T-cell (primary cell): ENCODE data around the gene HIGD1A. TPM values are rescaled to one million over a fixed set of nuclear protein-coding genes. Genes with fewer than 3 reads are reported as not detected.

Experiments used
- ATAC-seq, 4 experiments: fragments of 200-7000 bp in 3 of 4; fragments of 150-1000 bp in 1 of 4; cut with Tn5 transposase; replicated peaks in 1 of 4; 1 replicate in 3 of 4; 2 replicates in 1 of 4; pipeline ENCODE4 v1.10.0; 2021; ENCODE audit warnings: moderate library complexity in 3 of 4, mild to moderate bottlenecking in 2 of 4, moderate number of reproducible peaks in 1 of 4
- CTCF ChIA-PET, 2 donors: fragments of 300-600 bp; sonication (Branson Sonifier 250); formaldehyde crosslinking; loops; one replicate each; lab custom pipeline; 2022; ENCODE audit warnings: antibody characterized with exemption in 2 of 2; lab: Charles Lee
- POLR2A ChIA-PET, 2 donors: fragments of 300-600 bp; sonication (Branson Sonifier 250); formaldehyde crosslinking; loops; one replicate each; lab custom pipeline; 2022; ENCODE audit warnings: antibody characterized with exemption in 2 of 2; lab: Charles Lee
- DNase-seq, 35 experiments: peaks; one replicate each; pipeline versions ENCODE4 v3.0.0 to v3.0.0-alpha.2; 2013 to 2023
- H3K27ac ChIP-seq: one replicate; pipeline ENCODE4 v1.5.1; 2013; ENCODE audit warnings: low read length
- H3K27me3 ChIP-seq, 2 experiments: replicated peaks in 1 of 2; 1 replicate in 1 of 2; 2 replicates in 1 of 2; pipeline versions ENCODE4 v1.6.1 to v1.7.0; 2013; ENCODE audit warnings: low read length in 1 of 2, mixed read lengths in 1 of 2; ENCODE audit not compliant: control insufficient read depth in 2 of 2, insufficient read depth in 2 of 2; ENCODE audit errors: extremely low read depth in 1 of 2
- H3K36me3 ChIP-seq, 2 donors: 1 replicate in 1 of 2; 2 replicates in 1 of 2; pipeline versions ENCODE4 v1.6.1 to v1.7.0; 2013; ENCODE audit warnings: low read length in 1 of 2; ENCODE audit not compliant: control insufficient read depth in 2 of 2, insufficient read depth in 1 of 2; ENCODE audit errors: extremely low read depth in 1 of 2
- H3K4me1 ChIP-seq, 2 experiments: 1 replicate in 1 of 2; 2 replicates in 1 of 2; pipeline versions ENCODE4 v1.6.1 to v1.7.0; 2013; ENCODE audit warnings: low read length in 2 of 2, mixed read lengths in 1 of 2; ENCODE audit not compliant: insufficient read depth in 2 of 2, control insufficient read depth in 1 of 2; ENCODE audit errors: extremely low read depth in 1 of 2
- H3K4me3 ChIP-seq, 2 donors: 1 replicate in 1 of 2; 2 replicates in 1 of 2; pipeline versions ENCODE4 v1.5.1 to v1.7.0; 2013; ENCODE audit warnings: mild to moderate bottlenecking in 2 of 2, low read length in 1 of 2, moderate library complexity in 1 of 2; ENCODE audit not compliant: control insufficient read depth in 1 of 2; ENCODE audit errors: extremely low read depth in 1 of 2
- H3K9me3 ChIP-seq: 2 replicates; pipeline ENCODE4 v1.7.0; 2013
- H3K27ac Mint-ChIP-seq, 2 donors: one replicate each; pipeline ENCODE4 v1.8.0; 2020 to 2021; ENCODE audit warnings: mild to moderate bottlenecking in 2 of 2, mixed read lengths in 2 of 2
- H3K27me3 Mint-ChIP-seq, 2 donors: one replicate each; pipeline ENCODE4 v1.8.0; 2021 to 2022; ENCODE audit warnings: mixed read lengths in 2 of 2
- H3K36me3 Mint-ChIP-seq: one replicate; pipeline ENCODE4 v1.8.0; 2021; ENCODE audit warnings: mixed read lengths
- H3K4me1 Mint-ChIP-seq, 3 donors: one replicate each; pipeline ENCODE4 v1.8.0; 2020 to 2022; ENCODE audit warnings: mixed read lengths in 3 of 3, mild to moderate bottlenecking in 1 of 3
- H3K4me3 Mint-ChIP-seq, 3 donors: one replicate each; pipeline ENCODE4 v1.8.0; 2020 to 2022; ENCODE audit warnings: mild to moderate bottlenecking in 3 of 3, mixed read lengths in 3 of 3, moderate library complexity in 3 of 3
- H3K9me3 Mint-ChIP-seq, 3 donors: one replicate each; pipeline ENCODE4 v1.8.0; 2020 to 2022; ENCODE audit warnings: mixed read lengths in 3 of 3
- WGBS: methylation state at CpG from one replicate; pipeline ENCODE4 v1.1.5; 2013; ENCODE audit warnings: missing lambda C conversion rate; ENCODE audit not compliant: insufficient coverage; 5-methylcytosine and 5-hydroxymethylcytosine counted together
- total RNA-seq, 35 experiments: library from RNA in 6 of 35; stranded (reverse) in 6 of 35; fragments of 120-200 nt in 1 of 35; gene quantifications; one replicate each; pipeline versions ENCODE4 v1.2.1 to v1.2.4 and lab custom pipeline; 2013 to 2026

HIGD1A gene
- total RNA-seq, result 10 to 100 TPM; 17.3 to 27.8 (median 24.3) TPM
- total RNA-seq (2013), result 46.6 TPM
- total RNA-seq (lab: John Stamatoyannopoulos, UW), result 6.7 to 65.5 (median 13.2) reads per million in 29 experiments

DNA sequence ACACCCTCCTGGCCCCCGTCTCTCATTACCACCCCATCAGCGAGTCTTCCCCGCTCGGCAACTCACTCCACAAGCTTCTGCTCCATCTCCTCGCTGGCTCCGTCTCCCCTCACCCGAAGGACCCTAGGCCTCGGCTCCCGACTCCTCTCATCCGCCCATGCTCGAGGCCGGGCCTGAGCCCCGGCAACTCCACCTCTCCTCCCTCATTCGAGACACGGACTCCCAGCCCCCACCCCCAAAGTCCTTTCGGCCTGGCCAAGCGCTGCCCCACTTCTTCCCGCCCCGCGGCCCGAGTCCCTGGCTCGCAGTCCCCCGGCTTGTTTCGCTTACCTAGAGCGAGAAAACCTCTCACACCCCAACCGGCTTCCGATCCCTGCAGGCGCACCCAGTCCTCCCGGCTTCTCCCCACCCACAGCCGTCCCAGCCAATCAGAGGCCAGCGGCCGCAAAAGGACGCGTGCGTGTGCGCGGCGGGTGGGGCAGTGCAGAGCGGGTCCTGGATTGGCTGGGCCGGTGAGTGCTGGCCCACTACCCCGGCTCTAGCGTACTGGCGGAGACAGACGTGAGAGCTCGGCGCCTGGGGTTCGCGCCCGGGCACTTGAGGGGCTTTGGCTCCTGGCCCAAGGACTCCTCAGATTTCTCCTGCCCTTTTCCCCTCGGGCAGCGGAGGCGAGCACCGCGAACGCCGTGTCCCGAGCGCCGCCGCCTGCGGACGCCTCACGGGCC lies at the start of gene HIGD1A:
HIGD1A (minus strand) TSS at position 385 of the 725 bp plus-strand sequence. CDS start 10,237 bp downstream, outside the sequence.
- Mint-ChIP-seq H3K4me1 (peaks cover 49 to 52% (median 51%) of the 10 kb centered on the region in 3 donors), H3K36me3 (no peaks in the 10 kb centered on the region), H3K27me3 (peaks cover 14 to 23% of the 10 kb centered on the region in 2 donors), H3K9me3 (no peaks in the 10 kb centered on the region), H3K4me3 (peak within 1 kb of the TSS; percentile 96 to 97 (median 97)), H3K27ac (peak within 1 kb of the TSS; percentile 89 to 92)
- Histone ChIP-seq H3K9me3 (no peaks in the 10 kb centered on the region), H3K27me3 (peaks cover 0 to 8% of the 10 kb centered on the region in 2 experiments), H3K27ac (peak within 1 kb of the TSS; percentile 74), H3K4me1 (peaks cover 18 to 19% of the 10 kb centered on the region in 2 experiments), H3K36me3 (no peaks in the 10 kb centered on the region), H3K4me3 (peak within 1 kb of the TSS; percentile 75 to 91)
- 1% methylated on average over 58 of the region's 63 CpGs for WGBS
- peak; percentile 99 to 100 (median 99) for ATAC-seq
- ChIA-PET POLR2A (interaction anchor here (0.5 kb wide), 2 partner anchors 21 to 492 kb away, joined by 3 read pairs; no protein-coding TSS in a partner anchor), CTCF (interaction anchor here in 1 of 2 donors (0.7 to 1.1 kb wide), 2 partner anchors 16 to 27 kb away, joined by 3 read pairs; no protein-coding TSS in a partner anchor)
- peak; percentile 83 to 96 (median 90) for DNase-seq

DNA sequence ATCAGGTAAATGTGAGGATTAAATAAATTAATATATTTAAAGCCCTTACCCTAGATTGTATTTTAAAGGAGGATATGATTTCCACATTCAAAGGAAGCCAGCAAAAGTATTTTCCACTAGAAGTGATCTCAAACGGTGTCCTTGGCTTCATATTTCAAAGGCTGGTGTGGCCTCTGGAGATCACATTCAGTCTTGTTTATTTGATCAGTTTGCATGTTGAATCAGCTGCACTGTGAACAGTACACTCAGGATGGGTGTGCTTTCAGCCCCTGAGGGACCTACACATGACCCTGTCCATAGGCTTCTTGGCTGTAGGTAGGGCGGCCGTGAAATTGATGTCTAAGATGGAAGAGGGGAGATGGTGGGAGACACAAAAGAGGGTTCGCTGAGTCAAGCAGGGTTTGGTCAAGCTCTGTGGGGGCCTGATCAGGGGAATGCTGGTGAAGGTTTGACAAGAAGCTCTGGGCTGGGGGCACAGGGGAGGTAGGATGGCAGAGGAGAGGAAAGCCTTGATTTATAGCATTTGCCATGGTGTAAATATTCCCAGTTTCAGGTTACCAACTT lies 49.5 kb upstream of the HIGD1A start:
- POLR2A ChIA-PET, result no interaction called here
- no peaks in the 10 kb centered on the region for H3K4me1 Mint-ChIP-seq
- peaks cover 18 to 23% of the 10 kb centered on the region in 2 donors for H3K27me3 Mint-ChIP-seq

DNA sequence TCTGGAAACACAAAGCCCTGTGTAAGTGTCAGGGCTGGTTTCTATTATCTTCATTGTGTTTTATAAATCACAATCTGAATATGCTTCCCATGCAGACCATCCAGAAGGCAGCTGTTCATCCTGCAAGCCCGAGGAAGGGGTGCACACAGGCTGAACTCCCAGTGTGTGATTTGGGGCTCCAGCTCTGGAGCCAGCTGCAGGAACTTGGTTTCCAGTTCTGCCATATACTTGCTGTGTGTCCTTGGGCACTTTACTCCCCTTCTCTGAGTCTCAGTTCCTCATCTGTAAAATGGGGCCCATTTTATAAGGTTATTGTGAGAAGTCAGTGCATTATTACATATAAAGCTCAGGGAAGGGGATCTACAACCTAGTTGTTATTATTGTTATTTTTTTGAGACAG lies 48.8 kb upstream of the HIGD1A start:
- POLR2A ChIA-PET, result no interaction called here
- CTCF ChIA-PET, result no interaction called here

More for the DNA sequence above, 49.5 kb upstream of the HIGD1A start:
- no peaks in the 10 kb centered on the region for H3K36me3 ChIP-seq
- H3K4me3 ChIP-seq, result no peak overlapping the region
- H3K27ac ChIP-seq, result no peak overlapping the region
- H3K4me1 ChIP-seq, result no peaks in the 10 kb centered on the region
- Mint-ChIP-seq H3K27ac (no peak overlapping the region), H3K36me3 (peaks cover 3% of the 10 kb centered on the region), H3K4me3 (no peak overlapping the region), H3K9me3 (no peaks in the 10 kb centered on the region)
- no peak for DNase-seq
- CTCF ChIA-PET, result no interaction called here
- ATAC-seq, result no peak
- H3K27me3 ChIP-seq, result peaks cover 0 to 4% of the 10 kb centered on the region in 2 experiments
- H3K9me3 ChIP-seq, result no peaks in the 10 kb centered on the region
- WGBS, result 90% methylated on average over 4 of the region's 4 CpGs

DNA sequence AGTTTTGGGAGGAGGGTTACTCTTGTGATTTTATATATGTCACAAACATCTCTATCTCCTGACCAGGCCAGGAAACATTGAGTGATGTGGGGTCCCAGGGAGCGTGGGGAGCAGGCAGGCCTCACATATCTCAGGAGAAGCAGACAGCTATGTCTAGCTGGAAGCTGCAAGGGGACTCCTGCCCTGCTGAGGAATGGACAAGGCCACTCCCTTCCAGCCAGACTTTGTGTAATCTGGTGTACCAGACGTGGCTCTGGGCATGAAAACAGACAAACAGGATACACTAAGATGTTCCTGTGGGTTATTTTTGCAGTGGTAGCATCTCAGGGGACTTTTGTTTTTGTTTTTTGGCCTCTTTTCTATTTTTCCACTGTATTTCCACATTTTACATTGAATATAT lies 48.2 kb upstream of the HIGD1A start:
- Histone ChIP-seq H3K9me3 (no peaks in the 10 kb centered on the region), H3K36me3 (no peaks in the 10 kb centered on the region), H3K27ac (no peak overlapping the region), H3K4me1 (peaks cover 1 to 4% of the 10 kb centered on the region in 2 experiments), H3K4me3 (no peak overlapping the region), H3K27me3 (peaks cover 0 to 4% of the 10 kb centered on the region in 2 experiments)
- Mint-ChIP-seq H3K36me3 (no peaks in the 10 kb centered on the region), H3K4me3 (no peak overlapping the region), H3K27me3 (peaks cover 12 to 19% of the 10 kb centered on the region in 2 donors), H3K27ac (no peak overlapping the region), H3K4me1 (peaks cover 3 to 5% (median 4%) of the 10 kb centered on the region in 3 donors), H3K9me3 (no peaks in the 10 kb centered on the region)
- ChIA-PET CTCF (interaction anchor here in 1 of 2 donors (0.6 to 1.4 kb wide), 2 partner anchors 9 to 133 kb away, joined by 3 to 4 read pairs; no protein-coding TSS in a partner anchor), POLR2A (interaction anchor here in 1 of 2 donors (0.6 kb wide), 1 partner anchor 1171 kb away, joined by 3 read pairs; no protein-coding TSS in a partner anchor)
- 47% methylated on average over 2 of the region's 2 CpGs for WGBS
- no peak for DNase-seq
- ATAC-seq, result no peak

More for the DNA sequence above, 48.8 kb upstream of the HIGD1A start:
- Histone ChIP-seq H3K27me3 (peaks cover 0 to 4% of the 10 kb centered on the region in 2 experiments), H3K4me1 (no peaks in the 10 kb centered on the region), H3K9me3 (no peaks in the 10 kb centered on the region), H3K4me3 (no peak overlapping the region), H3K36me3 (no peaks in the 10 kb centered on the region), H3K27ac (no peak overlapping the region)
- peaks cover 12 to 19% of the 10 kb centered on the region in 2 donors for H3K27me3 Mint-ChIP-seq
- H3K27ac Mint-ChIP-seq, result no peak overlapping the region
- 38% methylated on average over 1 of the region's 1 CpG for WGBS
- H3K9me3 Mint-ChIP-seq, result no peaks in the 10 kb centered on the region
- ATAC-seq (no peak), DNase-seq (no peak)
- H3K4me3 Mint-ChIP-seq, result no peak overlapping the region
- H3K4me1 Mint-ChIP-seq, result no peaks in the 10 kb centered on the region
- H3K36me3 Mint-ChIP-seq, result no peaks in the 10 kb centered on the region

DNA sequence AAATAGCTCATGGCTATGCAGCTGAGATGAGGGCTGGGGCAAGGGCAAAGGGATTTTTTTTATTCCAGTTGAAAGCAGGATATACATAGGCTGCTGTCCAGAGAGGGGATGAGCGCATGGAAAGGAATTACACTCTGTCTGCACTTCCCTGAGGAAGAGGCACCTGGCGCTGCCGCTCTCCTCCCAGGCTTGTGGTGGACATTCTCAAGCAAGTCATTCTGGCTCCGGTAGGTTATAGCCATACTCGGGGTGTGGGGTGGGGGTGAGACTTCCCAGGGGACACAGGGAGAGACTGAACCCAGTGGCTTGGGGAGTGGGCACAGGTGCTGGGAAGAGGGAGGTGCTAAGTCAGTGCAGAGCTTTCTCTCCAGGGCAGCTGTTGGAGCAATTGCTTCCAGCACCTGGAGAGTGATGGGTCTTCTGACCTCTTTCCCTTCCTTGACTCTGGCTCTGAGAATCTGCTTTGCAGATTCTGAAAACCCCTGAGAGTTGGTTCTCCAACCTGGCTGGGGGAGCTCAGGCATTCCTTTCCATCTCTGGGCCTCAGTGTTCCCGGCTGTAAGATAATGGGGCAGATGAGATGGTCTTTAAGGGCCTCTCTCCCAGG lies 47.0 kb upstream of the HIGD1A start:
- H3K36me3 Mint-ChIP-seq, result no peaks in the 10 kb centered on the region
- ChIA-PET CTCF (interaction anchor here in 1 of 2 donors (1.2 to 1.4 kb wide), 2 partner anchors 10 to 12 kb away, joined by 3 to 4 read pairs; no protein-coding TSS in a partner anchor), POLR2A (interaction anchor here in 1 of 2 donors (0.6 kb wide), 1 partner anchor 128 kb away, joined by 3 read pairs; no protein-coding TSS in a partner anchor)
- no peak overlapping the region for H3K27ac ChIP-seq
- no peaks in the 10 kb centered on the region for H3K9me3 ChIP-seq
- DNase-seq (no peak), ATAC-seq (no peak)
- H3K4me3 ChIP-seq, result no peak overlapping the region
- WGBS, result 96% methylated on average over 4 of the region's 6 CpGs
- H3K27ac Mint-ChIP-seq, result no peak overlapping the region
- no peaks in the 10 kb centered on the region for H3K36me3 ChIP-seq
- no peak overlapping the region for H3K4me3 Mint-ChIP-seq
- peaks cover 0 to 4% of the 10 kb centered on the region in 2 experiments for H3K27me3 ChIP-seq
- peaks cover 7 to 13% of the 10 kb centered on the region in 2 donors for H3K27me3 Mint-ChIP-seq
- peaks cover 13 to 14% (median 14%) of the 10 kb centered on the region in 3 donors for H3K4me1 Mint-ChIP-seq
- H3K9me3 Mint-ChIP-seq, result no peaks in the 10 kb centered on the region
- peaks cover 6 to 10% of the 10 kb centered on the region in 2 experiments for H3K4me1 ChIP-seq

DNA sequence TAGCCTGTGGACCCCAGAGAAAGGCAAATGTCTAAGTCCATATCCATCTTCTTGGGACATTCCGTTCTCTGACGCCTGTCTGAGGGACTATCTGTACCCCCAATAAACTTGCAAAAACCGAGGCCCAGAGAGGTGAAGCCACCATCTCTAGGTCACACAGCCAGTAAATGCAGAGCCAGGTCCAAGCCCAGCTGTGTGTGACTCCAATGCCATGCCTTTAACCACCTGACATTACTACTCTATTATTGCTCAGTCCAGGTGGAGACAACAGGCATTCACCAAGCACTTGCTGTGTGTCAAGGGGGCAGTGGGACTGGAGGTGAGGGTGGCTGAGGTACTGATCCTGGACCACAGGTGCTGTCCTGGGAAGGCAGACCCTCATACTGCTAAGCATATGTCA lies 46.0 kb upstream of the HIGD1A start:
- peaks cover 6 to 10% of the 10 kb centered on the region in 2 experiments for H3K4me1 ChIP-seq
- ChIA-PET POLR2A (no interaction called here), CTCF (no interaction called here)
- no peak overlapping the region for H3K4me3 Mint-ChIP-seq
- no peaks in the 10 kb centered on the region for H3K9me3 Mint-ChIP-seq
- H3K27ac Mint-ChIP-seq, result no peak overlapping the region
- H3K27me3 Mint-ChIP-seq, result peaks cover 3 to 9% of the 10 kb centered on the region in 2 donors
- DNase-seq (no peak), ATAC-seq (no peak)
- WGBS, result 83% methylated on average over 3 of the region's 3 CpGs
- no peak overlapping the region for H3K27ac ChIP-seq
- H3K36me3 ChIP-seq, result no peaks in the 10 kb centered on the region
- no peaks in the 10 kb centered on the region for H3K9me3 ChIP-seq
- no peaks in the 10 kb centered on the region for H3K27me3 ChIP-seq
- peaks cover 13 to 14% (median 14%) of the 10 kb centered on the region in 3 donors for H3K4me1 Mint-ChIP-seq
- no peak overlapping the region for H3K4me3 ChIP-seq
- no peaks in the 10 kb centered on the region for H3K36me3 Mint-ChIP-seq
